Stimulated activated naive CD4-positive, alpha-beta T cell (primary cell): Measurements from ENCODE around the gene RSPO4.

ENCODE experiments used
- DNase-seq, 6 experiments: peaks; one replicate each; lab custom pipeline; 2025; lab: John Stamatoyannopoulos, UW

The RSPO4 gene

GRCh38 chr20:942611-943010 is 59.5 kb downstream of the RSPO4 start:
- DNase-seq = no peak

- DNase-seq = no peak
Measured at GRCh38 chr20:940926-941325, 61.2 kb downstream of the RSPO4 start.

- DNase-seq = no peak
Measured at GRCh38 chr20:939606-940005, 62.5 kb downstream of the RSPO4 start.

GRCh38 chr20:934186-934840 is 67.8 kb downstream of the RSPO4 start:
- no peak for DNase-seq

- no peak for DNase-seq
Measured at GRCh38 chr20:933029-933428, 69.1 kb downstream of the RSPO4 start.

- no peak for DNase-seq
Measured at GRCh38 chr20:931401-931800, 70.7 kb downstream of the RSPO4 start.

- no peak for DNase-seq
Measured at GRCh38 chr20:926670-927069, 75.4 kb downstream of the RSPO4 start.

- no peak for DNase-seq
Measured at GRCh38 chr20:925516-925915, 76.6 kb downstream of the RSPO4 start.

GRCh38 chr20:924639-925038 is 77.5 kb downstream of the RSPO4 start:
- DNase-seq = no peak

- DNase-seq = no peak
Measured at GRCh38 chr20:922781-923180, 79.3 kb downstream of the RSPO4 start.

GRCh38 chr20:921068-921467 is 81.0 kb downstream of the RSPO4 start:
- DNase-seq = no peak

GRCh38 chr20:920311-920710 is 81.8 kb downstream of the RSPO4 start:
- no peak for DNase-seq

GRCh38 chr20:919491-919916 is 82.6 kb downstream of the RSPO4 start:
- DNase-seq = no peak

- DNase-seq = no peak
Measured at GRCh38 chr20:917416-917815, 84.7 kb downstream of the RSPO4 start.

GRCh38 chr20:916825-917224 is 85.3 kb downstream of the RSPO4 start:
- no peak for DNase-seq

GRCh38 chr20:916125-916799 is 85.8 kb downstream of the RSPO4 start, which contains the start of gene ANGPT4:
Gene ANGPT4 (minus strand): TSS chr20:916334. CDS start chr20:916214, 120 bp downstream.
- no peak for DNase-seq

- no peak for DNase-seq
Measured at GRCh38 chr20:914727-915498, 87.2 kb downstream of the RSPO4 start.

GRCh38 chr20:913306-913849 is 88.7 kb downstream of the RSPO4 start:
- no peak for DNase-seq

- peak in 2 of 6 experiments; percentile 1 to 4 for DNase-seq
Measured at GRCh38 chr20:911882-912600, 90.1 kb downstream of the RSPO4 start.

GRCh38 chr20:910870-911770 is 91.0 kb downstream of the RSPO4 start:
- no peak for DNase-seq
